CD4-positive, alpha-beta T cell treated with Interleukin-15 for 1 hour (primary cell): ENCODE data around the gene MT2A.
"Not testable (repeated sequence)": the region's sequence is repeated elsewhere in the genome, so short reads cannot be mapped to it uniquely, and the experiment has no call there.

ENCODE experiments used
- DNase-seq: peaks from one replicate; pipeline ENCODE4 v3.0.0-alpha.2; 2020

The MT2A gene

GRCh38 chr16:56601325-56601724 is 7.1 kb upstream of the MT2A start:
- no peak for DNase-seq

DNA sequence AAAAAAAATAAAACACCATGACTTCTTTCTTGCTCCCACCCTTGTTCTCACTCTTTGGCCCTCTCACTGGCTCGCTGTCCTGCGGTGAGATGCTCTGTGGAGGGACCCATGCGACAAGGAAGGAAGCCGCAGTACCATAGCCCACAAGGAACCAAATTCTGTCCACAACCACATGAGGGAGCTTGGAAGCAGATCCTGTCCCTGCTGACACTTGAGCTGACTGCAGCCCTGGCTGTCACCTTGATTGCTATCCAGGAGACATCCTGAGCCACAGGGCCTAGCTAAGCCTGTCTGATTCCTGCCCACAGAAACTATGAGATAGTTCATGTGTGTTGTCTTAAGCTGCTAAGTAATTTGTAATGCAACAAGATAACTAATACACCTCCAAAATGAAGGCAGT is 4.8 kb upstream of the MT2A start:
- DNase-seq, result peak; percentile 29

DNA sequence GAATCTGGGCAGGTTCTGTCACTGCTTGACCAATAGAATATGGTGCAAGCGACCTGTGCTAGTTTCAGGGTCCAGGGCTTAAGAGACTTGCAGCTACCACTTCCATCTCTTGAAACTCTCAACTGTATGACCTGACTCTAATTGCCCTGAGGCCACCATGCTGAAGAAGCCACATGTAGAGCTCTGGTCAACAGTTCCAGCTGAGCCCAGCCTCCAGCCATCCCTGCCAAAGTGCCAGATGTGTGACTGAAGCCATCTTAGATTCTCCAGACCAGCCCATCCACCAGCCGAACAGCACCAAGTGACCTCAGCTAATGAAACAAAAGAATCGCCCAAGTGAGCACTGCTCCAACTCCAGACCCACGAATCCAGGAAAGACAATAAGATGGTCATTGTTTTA is 3.4 kb upstream of the MT2A start:
- DNase-seq, result no peak

DNA sequence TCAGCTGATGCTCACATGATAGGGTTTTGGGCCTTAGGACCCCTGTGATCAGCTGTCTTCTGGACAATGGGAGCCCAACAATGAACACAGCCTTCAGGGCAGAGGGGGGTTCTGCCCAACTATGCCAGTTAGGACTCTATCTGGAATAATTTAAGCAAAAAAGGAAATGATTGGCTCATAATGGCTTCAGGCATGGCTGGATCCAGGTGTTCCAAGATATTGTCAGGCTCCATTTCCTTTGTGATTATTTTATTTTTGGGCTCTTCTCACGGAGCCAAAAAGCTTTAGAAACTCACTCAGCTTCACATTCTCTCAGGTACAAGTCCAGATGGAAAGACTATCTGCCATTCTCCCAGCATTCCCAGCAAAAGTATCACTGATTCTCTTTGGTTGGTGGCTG is 2.9 kb upstream of the MT2A start:
- DNase-seq, result no peak

GRCh38 chr16:56606071-56606475 is 2.3 kb upstream of the MT2A start:
- no peak for DNase-seq

DNA sequence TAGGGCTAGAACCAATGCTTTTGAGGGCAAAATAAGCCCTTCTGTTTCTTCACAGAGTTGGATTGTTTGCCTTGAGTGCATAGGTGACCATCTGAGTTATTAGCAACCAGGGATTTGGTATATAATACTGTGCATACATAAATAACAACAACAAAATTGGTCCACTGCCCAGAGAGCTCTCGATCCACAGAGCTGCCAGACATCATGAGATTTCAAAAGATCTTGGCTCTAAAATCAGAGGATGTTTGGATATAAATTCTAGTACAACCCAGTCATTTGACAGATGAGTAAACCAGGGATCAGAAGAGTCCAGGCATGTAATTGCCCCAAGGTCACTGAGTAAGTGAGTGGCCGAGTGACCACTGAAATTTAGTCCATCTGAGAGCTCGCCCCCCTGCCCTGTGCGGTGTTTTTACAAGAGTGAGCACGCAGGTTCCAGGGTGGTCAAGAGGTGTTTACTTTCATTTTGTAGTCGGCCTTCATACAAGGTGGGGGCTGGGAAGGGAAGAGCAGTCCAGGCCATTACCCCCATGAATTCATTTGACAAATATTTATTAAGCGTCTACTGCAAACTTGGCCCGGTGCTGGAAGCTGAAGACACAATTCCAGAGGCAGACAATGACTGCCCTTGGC is 1.8 kb upstream of the MT2A start:
- DNase-seq, result no peak

GRCh38 chr16:56607109-56607618 is 1.2 kb upstream of the MT2A start:
- no peak for DNase-seq

GRCh38 chr16:56607675-56608042 is 725 bp upstream of the MT2A start:
- no peak for DNase-seq

DNA sequence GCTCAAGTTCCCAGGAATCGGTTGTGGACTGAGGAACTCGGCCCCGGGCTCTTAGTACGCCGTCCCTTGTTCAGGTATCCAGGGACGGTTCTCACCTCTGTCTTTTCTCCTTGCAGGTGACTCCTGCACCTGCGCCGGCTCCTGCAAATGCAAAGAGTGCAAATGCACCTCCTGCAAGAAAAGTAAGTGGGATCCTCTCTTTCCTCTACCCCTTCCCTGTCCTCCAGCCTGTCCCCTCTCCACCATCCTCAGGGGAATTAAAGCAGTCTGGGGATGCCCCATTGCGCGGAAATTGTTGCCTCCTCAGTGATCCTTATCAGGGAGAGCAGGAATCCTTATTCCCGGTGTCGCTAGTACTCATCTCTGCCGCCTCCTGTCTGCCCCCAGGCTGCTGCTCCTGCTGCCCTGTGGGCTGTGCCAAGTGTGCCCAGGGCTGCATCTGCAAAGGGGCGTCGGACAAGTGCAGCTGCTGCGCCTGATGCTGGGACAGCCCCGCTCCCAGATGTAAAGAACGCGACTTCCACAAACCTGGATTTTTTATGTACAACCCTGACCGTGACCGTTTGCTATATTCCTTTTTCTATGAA is 585 bp downstream of the MT2A start:
- no peak for DNase-seq

- DNase-seq, result peak; percentile 75
These were observed 1.1 kb downstream of the MT2A start for GRCh38 chr16:56609463-56609921.

GRCh38 chr16:56610017-56610608 is 1.7 kb downstream of the MT2A start:
- peak; percentile 70 for DNase-seq

DNA sequence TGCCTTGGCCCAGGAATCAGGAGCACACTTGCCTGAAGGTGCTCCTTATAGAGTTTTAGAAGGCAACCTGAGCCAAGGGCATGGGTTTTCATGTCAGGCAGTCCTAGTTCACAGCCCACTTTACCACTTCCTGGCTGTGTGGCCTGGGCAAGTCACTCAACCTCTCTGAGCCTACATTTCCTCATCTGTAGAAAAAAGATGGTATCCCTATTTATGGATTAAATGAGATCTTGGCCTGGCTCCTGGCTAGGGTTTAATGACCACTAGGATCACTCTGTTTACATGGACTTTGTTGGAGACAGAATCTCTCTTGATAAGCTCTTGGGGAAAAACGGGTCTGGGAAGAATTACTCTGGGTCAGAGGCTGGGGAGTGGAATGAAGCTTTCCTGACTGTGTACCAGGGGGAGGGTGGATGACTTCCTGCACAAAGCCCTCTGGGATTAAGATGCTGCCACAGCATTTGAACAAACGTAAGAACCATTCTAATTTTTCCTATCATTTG is 2.3 kb downstream of the MT2A start:
- no peak for DNase-seq

GRCh38 chr16:56611281-56611833 is 3.0 kb downstream of the MT2A start:
- DNase-seq, result no peak

DNA sequence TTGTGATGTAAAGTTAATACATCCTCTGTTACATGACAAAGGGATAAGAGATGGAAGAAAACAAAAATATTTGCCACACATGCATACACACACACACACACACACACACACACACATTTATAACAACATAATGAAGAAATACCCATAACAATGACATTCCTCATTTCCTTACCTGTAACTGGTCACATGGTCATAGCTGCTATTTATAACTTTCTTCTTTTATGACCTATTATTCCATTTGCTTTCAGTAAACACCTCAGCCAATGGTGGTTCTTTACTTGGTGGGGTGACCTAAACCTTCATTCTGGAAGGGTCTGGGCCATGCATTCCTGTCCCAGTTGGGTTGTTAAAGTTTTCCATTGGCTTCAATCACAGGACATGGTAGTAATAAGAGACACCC is 5.3 kb downstream of the MT2A start:
- no peak for DNase-seq

DNA sequence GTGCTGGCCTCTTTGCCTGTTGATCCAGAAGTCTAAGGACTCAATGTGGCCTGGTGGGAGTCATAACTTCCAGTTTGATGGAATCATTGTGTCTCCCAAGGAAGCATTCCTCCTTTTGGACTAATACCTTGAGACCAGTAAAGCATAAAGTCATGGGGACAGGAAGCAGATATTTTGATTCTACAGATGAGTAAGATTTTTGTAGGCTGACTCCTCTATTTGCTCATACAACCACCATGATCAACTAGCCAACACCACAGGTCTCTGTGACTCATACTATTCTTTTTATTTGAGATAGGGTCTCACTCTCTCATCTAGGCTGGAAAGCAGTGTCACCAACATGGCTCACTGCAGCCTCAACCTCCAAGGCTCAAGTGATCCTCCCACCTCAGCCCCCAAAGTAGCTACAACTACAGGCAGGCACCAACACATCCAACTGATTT is 6.2 kb downstream of the MT2A start:
- no peak for DNase-seq

- no peak for DNase-seq
These were observed 7.0 kb downstream of the MT2A start for GRCh38 chr16:56615353-56615752.

GRCh38 chr16:56616608-56617211 is 8.3 kb downstream of the MT2A start:
- DNase-seq, result no peak

GRCh38 chr16:56617212-56618085 is 9.1 kb downstream of the MT2A start:
- DNase-seq, result peak; percentile 24

DNA sequence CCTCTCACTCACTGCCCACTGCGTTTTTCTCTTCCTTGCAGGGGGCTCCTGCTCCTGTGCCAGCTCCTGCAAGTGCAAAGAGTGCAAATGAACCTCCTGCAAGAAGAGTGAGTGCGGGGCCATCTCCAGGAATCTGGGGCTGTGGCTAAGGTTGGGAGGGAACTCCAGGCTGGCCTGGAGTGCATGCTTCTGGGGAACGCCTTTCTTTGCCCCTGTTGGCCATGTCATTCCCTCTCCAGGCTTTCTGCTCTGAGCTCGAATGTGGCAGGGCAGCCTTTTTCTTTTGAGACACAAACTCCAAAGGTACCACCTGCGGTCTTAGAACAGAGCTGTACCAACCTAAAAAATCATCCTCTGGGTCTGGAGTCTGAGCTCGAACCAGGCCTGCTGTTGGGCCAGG is 9.8 kb downstream of the MT2A start:
- DNase-seq, result no peak

- DNase-seq, result no peak
These were observed 12.0 kb downstream of the MT2A start for GRCh38 chr16:56620339-56620897.

DNA sequence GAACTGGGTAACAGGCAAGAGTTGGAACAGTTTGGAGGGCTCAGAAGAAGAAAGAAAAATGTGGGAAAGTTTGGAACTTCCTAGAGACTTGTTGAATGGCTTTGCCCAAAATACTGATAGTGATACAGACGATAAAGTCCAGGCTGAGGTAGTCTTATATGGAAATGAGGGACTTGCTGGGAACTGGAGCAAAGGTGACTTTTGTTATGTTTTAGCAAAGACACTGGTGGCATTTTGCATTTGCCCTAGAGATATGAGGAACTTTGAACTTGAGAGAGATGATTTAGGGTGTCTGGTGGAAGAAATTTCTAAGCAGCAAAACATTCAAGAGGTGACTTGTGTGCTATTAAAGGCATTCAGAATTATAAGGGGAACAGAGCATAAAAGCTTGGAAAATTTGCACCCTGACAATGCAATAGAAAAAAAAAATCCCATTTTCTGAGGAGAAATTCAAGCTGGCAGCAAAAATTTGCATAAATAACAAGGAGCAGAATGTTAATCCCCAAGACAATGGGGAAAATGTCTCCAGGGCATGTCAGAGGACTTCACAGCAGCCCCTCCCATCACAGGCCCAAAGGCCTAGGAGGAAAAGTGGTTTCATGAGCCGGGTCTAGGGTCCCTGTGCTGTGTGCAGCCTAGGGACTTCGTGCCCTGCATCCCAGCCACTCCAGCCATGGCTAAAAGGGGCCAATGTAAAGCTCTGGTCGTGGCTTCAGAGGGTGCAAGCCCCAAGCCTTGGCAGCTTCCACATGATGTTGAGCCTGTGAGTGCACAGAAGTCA is 13.5 kb downstream of the MT2A start:
- not testable (repeated sequence) for DNase-seq
